Calu3 (cell line): ENCODE results near the gene SERINC5. TPM values are rescaled to one million over a fixed set of nuclear protein-coding genes. Genes with fewer than 3 reads are reported as not detected.
"Not testable (repeated sequence)": the region's sequence is repeated elsewhere in the genome, so short reads cannot be mapped to it uniquely, and the experiment has no call there.

Experiments used
- BruUV-seq: library from RNA; stranded (reverse); fragments of 400-500 nt; replicated peaks from 2 replicates; lab custom pipeline; 2021; lab: Mats Ljungman, UMichigan
- CTCF ChIA-PET: fragments of 300-600 bp; sonication (Branson Sonifier 250); formaldehyde crosslinking; loops from one replicate; lab custom pipeline; 2022; ENCODE audit warnings: antibody characterized with exemption; lab: Charles Lee
- DNase-seq: peaks from one replicate; pipeline ENCODE4 v3.0.0; 2022
- H3K27ac Mint-ChIP-seq: one replicate; pipeline ENCODE4 v1.8.0; 2022; ENCODE audit warnings: mixed read lengths; ENCODE audit not compliant: unreplicated experiment
- H3K27me3 Mint-ChIP-seq: one replicate; pipeline ENCODE4 v1.8.0; 2022; ENCODE audit warnings: mixed read lengths; ENCODE audit not compliant: unreplicated experiment
- H3K36me3 Mint-ChIP-seq: one replicate; pipeline ENCODE4 v1.8.0; 2022; ENCODE audit warnings: mild to moderate bottlenecking, moderate library complexity, mixed read lengths; ENCODE audit not compliant: insufficient read depth, unreplicated experiment
- H3K4me1 Mint-ChIP-seq: one replicate; pipeline ENCODE4 v1.8.0; 2022; ENCODE audit warnings: mild to moderate bottlenecking, low read depth, mixed read lengths; ENCODE audit not compliant: unreplicated experiment
- H3K4me3 Mint-ChIP-seq: one replicate; pipeline ENCODE4 v1.8.0; 2022; ENCODE audit warnings: mild to moderate bottlenecking, low read depth, moderate library complexity, mixed read lengths; ENCODE audit not compliant: unreplicated experiment
- H3K9me3 Mint-ChIP-seq: one replicate; pipeline ENCODE4 v1.8.0; 2022; ENCODE audit warnings: low read depth, mixed read lengths; ENCODE audit not compliant: unreplicated experiment
- CTCF ChIP-seq: fragments of 200-600 bp; IDR thresholded peaks from one replicate; pipeline ENCODE4 v1.8.0; 2022; ENCODE audit warnings: antibody characterized with exemption; ENCODE audit not compliant: unreplicated experiment
- intact Hi-C: fragments of 100-400 bp; cut with micrococcal nuclease; formaldehyde crosslinking; loops from one replicate; pipeline ENCODE4 v1.10.0; 2022; ENCODE audit not compliant: unreplicated experiment
- total RNA-seq: library from RNA; stranded (reverse); gene quantifications from 2 replicates; pipeline ENCODE4 v1.2.3, GENCODE V29; 2022

SERINC5 gene
- total RNA-seq, 1 experiment from 2014 or later = 47.0 TPM

DNA sequence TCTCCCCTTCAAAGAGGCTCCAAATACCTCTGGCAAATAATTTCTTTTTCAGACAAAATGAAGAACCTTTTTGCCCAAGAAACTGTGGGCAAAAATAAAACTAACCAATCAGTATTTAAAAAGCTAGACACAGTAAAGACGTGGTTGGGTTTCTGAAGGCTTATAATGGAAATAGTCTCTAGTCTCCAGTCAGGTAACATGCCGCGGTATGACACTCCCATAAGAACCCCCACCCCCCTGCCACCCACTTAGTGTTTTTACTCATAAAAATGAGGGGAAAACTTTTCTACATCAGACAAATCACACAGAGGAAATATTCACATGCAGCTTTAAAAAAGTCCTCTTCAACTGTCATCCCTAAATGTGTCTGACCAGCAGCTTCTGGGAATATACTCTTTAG, 115.4 kb downstream of the SERINC5 start:
- no peak for DNase-seq
- no TSS peak for BruUV-seq
- no peak for TF ChIP-seq CTCF
- CTCF ChIA-PET = no interaction called here
- H3K4me3 Mint-ChIP-seq = no peak overlapping the region
- H3K9me3 Mint-ChIP-seq = no peaks in the 10 kb centered on the region
- H3K27me3 Mint-ChIP-seq = no peaks in the 10 kb centered on the region
- intact Hi-C loops = no loop called here
- H3K27ac Mint-ChIP-seq = no peak overlapping the region
- H3K4me1 Mint-ChIP-seq = no peaks in the 10 kb centered on the region
- no peaks in the 10 kb centered on the region for H3K36me3 Mint-ChIP-seq

DNA sequence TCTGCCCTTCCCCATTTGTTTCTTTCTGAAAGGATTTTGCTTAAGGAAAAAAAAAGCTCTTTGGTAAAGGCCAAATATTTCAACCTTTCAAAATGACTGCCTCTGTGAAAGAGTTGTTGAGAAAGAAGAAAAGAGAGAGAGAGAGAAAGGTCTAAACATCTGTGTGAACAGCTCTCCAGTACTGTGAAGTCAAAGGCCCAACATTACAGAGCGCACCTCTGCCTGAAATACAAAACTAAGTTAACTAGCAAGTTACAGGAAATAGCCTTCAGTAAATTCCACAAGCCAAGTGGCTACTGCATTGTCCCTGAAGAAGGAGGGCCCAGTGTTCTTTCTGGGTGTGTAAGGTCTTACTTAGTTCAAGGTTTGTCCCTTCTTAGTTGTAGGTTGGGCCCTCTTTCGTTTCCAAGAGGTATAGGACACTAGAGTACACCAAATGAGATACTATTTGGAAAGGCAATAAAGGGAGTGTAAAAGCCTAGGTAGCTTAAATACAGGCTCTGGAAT, 116.3 kb downstream of the SERINC5 start:
- intact Hi-C loops = no loop called here
- Mint-ChIP-seq H3K4me1 (no peaks in the 10 kb centered on the region), H3K4me3 (no peak overlapping the region), H3K27me3 (no peaks in the 10 kb centered on the region), H3K9me3 (no peaks in the 10 kb centered on the region), H3K36me3 (no peaks in the 10 kb centered on the region), H3K27ac (no peak overlapping the region)
- CTCF ChIA-PET = interaction anchor here (0.6 to 1.0 kb wide), 2 partner anchors 19 to 39 kb away, joined by 3 to 4 read pairs; no protein-coding TSS in a partner anchor
- BruUV-seq = no TSS peak
- no peak for TF ChIP-seq CTCF
- DNase-seq = no peak

DNA sequence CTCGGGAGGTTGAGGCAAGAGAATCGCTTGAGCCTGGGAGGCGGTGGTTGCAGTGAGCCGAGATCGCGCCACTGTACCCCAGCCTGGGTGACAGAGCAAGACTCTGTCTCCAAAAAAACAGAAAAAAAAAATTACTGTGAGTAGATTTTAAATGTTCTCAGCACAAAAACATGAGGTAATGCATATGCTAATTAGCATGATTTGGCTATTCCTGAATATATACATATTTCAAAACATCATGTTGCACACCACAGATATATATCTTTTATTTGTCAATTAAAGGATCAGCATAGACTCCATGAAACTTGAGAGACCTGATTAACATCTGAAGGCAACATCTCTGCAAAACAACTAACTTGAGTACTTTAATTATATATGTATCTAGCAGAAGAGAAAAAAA, 117.4 kb downstream of the SERINC5 start:
- no peak overlapping the region for H3K27ac Mint-ChIP-seq
- BruUV-seq = no TSS peak
- H3K4me1 Mint-ChIP-seq = no peaks in the 10 kb centered on the region
- H3K9me3 Mint-ChIP-seq = no peaks in the 10 kb centered on the region
- no peaks in the 10 kb centered on the region for H3K27me3 Mint-ChIP-seq
- no peak for DNase-seq
- intact Hi-C loops = no loop called here
- no peak overlapping the region for H3K4me3 Mint-ChIP-seq
- no peaks in the 10 kb centered on the region for H3K36me3 Mint-ChIP-seq
- CTCF ChIA-PET = no interaction called here
- no peak for TF ChIP-seq CTCF

DNA sequence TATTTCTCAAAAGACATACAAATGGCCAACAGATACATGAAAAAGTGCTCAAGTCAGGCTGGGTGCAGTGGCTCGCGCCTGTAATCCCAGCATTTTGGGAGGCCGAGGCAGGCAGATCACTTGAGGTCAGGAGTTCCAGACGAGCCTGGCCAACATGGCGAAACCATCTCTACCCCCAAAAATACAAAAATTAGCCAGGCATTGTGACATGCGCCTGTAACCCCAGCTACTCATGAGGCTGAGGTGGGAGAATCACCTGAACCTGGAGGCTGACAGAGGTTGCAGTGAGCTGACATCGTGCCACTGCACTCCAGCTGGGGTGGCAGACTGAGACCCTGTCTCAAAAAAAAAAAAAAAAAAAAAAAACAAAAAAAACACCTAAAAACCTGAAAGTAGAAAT, 119.0 kb downstream of the SERINC5 start:
- H3K27me3 Mint-ChIP-seq, BruUV-seq, DNase-seq, CTCF ChIA-PET, H3K27ac Mint-ChIP-seq, H3K36me3 Mint-ChIP-seq, H3K9me3 Mint-ChIP-seq, H3K4me3 Mint-ChIP-seq, intact Hi-C loops, H3K4me1 Mint-ChIP-seq: not testable (repeated sequence)

DNA sequence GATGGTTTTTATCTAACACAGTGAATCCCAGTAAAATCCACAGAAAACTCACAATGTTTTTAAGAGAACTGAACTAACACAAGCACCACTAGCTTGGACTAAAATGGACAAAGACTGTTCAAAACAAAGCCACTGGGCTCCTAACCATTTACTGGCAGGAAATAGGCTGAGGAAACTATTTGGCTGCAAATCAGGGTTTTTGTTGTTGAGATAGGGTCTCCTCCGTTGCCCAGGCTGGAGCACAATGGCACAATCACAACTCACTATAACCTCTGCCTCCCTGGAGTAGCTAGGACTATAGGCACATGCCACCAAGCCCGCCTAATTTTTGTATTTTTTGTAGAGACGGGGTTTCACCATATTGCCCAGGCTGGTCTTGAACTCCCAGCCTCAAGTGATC, 121.0 kb downstream of the SERINC5 start:
- Mint-ChIP-seq H3K27ac (no peak overlapping the region), H3K4me1 (no peaks in the 10 kb centered on the region), H3K27me3 (no peaks in the 10 kb centered on the region), H3K4me3 (no peak overlapping the region), H3K36me3 (no peaks in the 10 kb centered on the region), H3K9me3 (peaks cover 7% of the 10 kb centered on the region)
- no peak for DNase-seq
- no peak for TF ChIP-seq CTCF
- intact Hi-C loops = no loop called here
- no TSS peak for BruUV-seq
- CTCF ChIA-PET = no interaction called here
